AG04449 (cell line): ENCODE data around the gene SASH3.
A peak's percentile ranks its signal among the peaks of the same experiment; 100 is the strongest.

Experiments used
- CTCF ChIA-PET: fragments of 350-600 bp; formaldehyde crosslinking; extraction: SDS; loops from one replicate; lab custom pipeline; 2021; ENCODE audit warnings: antibody characterized with exemption; lab: Yijun Ruan, JAX
- POLR2A ChIA-PET: fragments of 400-600, 350-600 bp; formaldehyde crosslinking; extraction: SDS; loops from one replicate; lab custom pipeline; 2020; ENCODE audit warnings: antibody characterized with exemption, inconsistent platforms; lab: Yijun Ruan, JAX
- DNase-seq: peaks from one replicate; pipeline ENCODE4 v3.0.0-alpha.2; 2010; ENCODE audit warnings: low read depth, low spot score
- H3K4me3 ChIP-seq: 2 replicates; pipeline ENCODE4 v1.5.1; 2011; ENCODE audit warnings: low read depth, mild to moderate bottlenecking, control low read depth, low read length
- CTCF ChIP-seq: IDR thresholded peaks from one replicate; pipeline ENCODE4 v1.5.1; 2011; ENCODE audit warnings: mild to moderate bottlenecking, moderate library complexity, low read length, control low read depth, inconsistent platforms; ENCODE audit not compliant: insufficient read depth; ENCODE audit errors: missing control alignments

Gene SASH3

GRCh38 chrX:129755779-129756650 lies 23.7 kb upstream of the SASH3 start:
- TF ChIP-seq CTCF = no peak
- no peak for DNase-seq
- ChIA-PET CTCF (interaction anchor here (1.0 kb wide), 1 partner anchor 17 kb away, joined by 3 read pairs; the partner anchor contains the start of gene XPNPEP2), POLR2A (no interaction called here)
- H3K4me3 ChIP-seq = no peak overlapping the region

- TF ChIP-seq CTCF = no peak
- no peak overlapping the region for H3K4me3 ChIP-seq
- DNase-seq = peak; percentile 47
- CTCF ChIA-PET = interaction anchor here (0.6 kb wide), 1 partner anchor 301 kb away, joined by 3 read pairs; no protein-coding TSS in a partner anchor
- POLR2A ChIA-PET = no interaction called here
Observed at GRCh38 chrX:129759576-129760061, 20.1 kb upstream of the SASH3 start.

- TF ChIP-seq CTCF = no peak
- no peak for DNase-seq
- ChIA-PET CTCF (interaction anchor here (0.6 kb wide), 1 partner anchor 300 kb away, joined by 3 read pairs; no protein-coding TSS in a partner anchor), POLR2A (no interaction called here)
- H3K4me3 ChIP-seq = no peak overlapping the region
Observed at GRCh38 chrX:129760155-129760554, 19.6 kb upstream of the SASH3 start.

- no peak for DNase-seq
- POLR2A ChIA-PET = no interaction called here
- CTCF ChIA-PET = no interaction called here
- H3K4me3 ChIP-seq = no peak overlapping the region
- no peak for TF ChIP-seq CTCF
Observed at GRCh38 chrX:129760981-129761380, 18.8 kb upstream of the SASH3 start.

GRCh38 chrX:129761596-129761995 lies 18.2 kb upstream of the SASH3 start:
- POLR2A ChIA-PET = no interaction called here
- no peak for DNase-seq
- no peak overlapping the region for H3K4me3 ChIP-seq
- no peak for TF ChIP-seq CTCF
- CTCF ChIA-PET = no interaction called here

- CTCF ChIA-PET = no interaction called here
- POLR2A ChIA-PET = no interaction called here
- no peak overlapping the region for H3K4me3 ChIP-seq
- TF ChIP-seq CTCF = no peak
- DNase-seq = no peak
Observed at GRCh38 chrX:129762448-129762847, 17.3 kb upstream of the SASH3 start.
